Diencephalon (tissue), 1 donor: ENCODE measurements around the gene ABCG8. TPM values are rescaled to one million over a fixed set of nuclear protein-coding genes. Genes with fewer than 3 reads are reported as not detected.

Experiments used
- small RNA-seq: library from RNA; depleted of rRNA; stranded (forward); fragments of <200 nt; gene quantifications from one replicate; pipeline ENCODE3, GENCODE V24; 2014
- total RNA-seq: library from RNA; depleted of rRNA; stranded (reverse); fragments of >200 nt; gene quantifications from one replicate; pipeline ENCODE4 v1.2.3, GENCODE V29; 2014

ABCG8 gene
- total RNA-seq = 1.2 TPM

DNA sequence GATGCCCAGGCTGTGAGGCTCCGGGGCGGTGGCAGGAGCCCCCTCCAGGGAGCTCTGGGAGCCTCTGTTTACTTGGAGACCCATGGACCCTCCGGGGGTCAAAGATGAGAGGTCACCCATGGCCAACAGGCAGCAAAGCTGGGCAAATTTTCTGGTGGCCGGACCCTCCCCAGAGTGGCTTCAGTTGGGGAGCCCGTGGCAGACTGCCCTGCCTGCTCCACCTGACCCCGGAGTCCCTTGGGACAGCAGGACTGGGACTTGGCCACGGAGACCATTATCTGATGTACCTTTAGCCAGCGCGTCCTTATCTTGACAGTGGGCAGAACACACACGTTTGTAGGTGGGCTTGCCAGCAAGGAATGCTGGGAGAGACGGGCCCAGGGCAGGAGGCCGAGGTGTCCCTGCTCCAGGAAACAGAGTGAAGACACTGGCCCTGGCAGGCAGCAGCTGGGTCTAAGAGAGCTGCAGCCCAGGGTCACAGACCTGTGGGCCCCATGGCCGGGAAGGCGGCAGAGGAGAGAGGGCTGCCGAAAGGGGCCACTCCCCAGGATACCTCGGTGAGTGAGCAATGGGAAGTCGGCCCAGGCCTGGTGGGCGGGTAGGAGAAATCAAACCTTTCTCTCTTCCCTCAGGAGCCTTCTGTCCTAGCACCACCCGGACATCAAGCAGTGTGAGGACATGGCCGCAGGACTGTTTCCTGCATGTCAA, at the start of gene ABCG8, which contains the start of gene ABCG5:
ABCG8 (plus strand) TSS at position 412 of the 708 bp plus-strand sequence; CDS start at position 495, 83 bp downstream.
ABCG5 (minus strand) TSS at position 280 of the 708 bp plus-strand sequence; CDS start at position 120, 160 bp downstream.

Small RNAs within 50 kb of the gene (small RNA-seq; reads per million reads assigned to genes)
- gene RN7SL455P = not detected
- not detected for gene RNU6-1048P

Other genes starting within 250 kb of the ABCG8 start
- 36.2 TPM for gene THADA, start 242.9 kb upstream of the ABCG8 start, total RNA-seq
- gene PLEKHH2, start 201.7 kb upstream of the ABCG8 start, total RNA-seq = 7.6 TPM
- 0.92 TPM for gene C1GALT1C1L, start 162.5 kb upstream of the ABCG8 start, total RNA-seq
- 48.0 TPM for gene DYNC2LI1, start 64.9 kb upstream of the ABCG8 start, total RNA-seq
- 0.23 TPM for gene ABCG5, start 132 bp upstream of the ABCG8 start, total RNA-seq
- 117 TPM for gene LRPPRC, start 157.0 kb downstream of the ABCG8 start, total RNA-seq